Natural killer cell treated with Interleukin-12 subunit alpha and Interleukin-12 subunit beta and Interleukin-15 and Interleukin-18, amount 100 ng/mL, for 72 hours (primary cell): Measurements from ENCODE around the gene SULT2B1. TPM values are rescaled to one million over a fixed set of nuclear protein-coding genes. Genes with fewer than 3 reads are reported as not detected.
"Not testable (repeated sequence)": the region's sequence is repeated elsewhere in the genome, so short reads cannot be mapped to it uniquely, and the experiment has no call there.

Source experiments
- ATAC-seq, 2 donors: fragments of 150-1000 bp; cut with Tn5 transposase in 1 of 2; sonication (Bioruptor Pico), chemical (Tn5 transposase) in 1 of 2; 2 replicates each; pipeline ENCODE4 v1.10.0; 2021
- DNase-seq: peaks from one replicate; pipeline ENCODE4 v3.0.0; 2022; ENCODE audit warnings: low spot score
- H3K27ac Mint-ChIP-seq, 2 donors: 1 replicate in 1 of 2; 2 replicates in 1 of 2; pipeline ENCODE4 v1.8.0; 2022; ENCODE audit warnings: mixed read lengths in 2 of 2, mild to moderate bottlenecking in 1 of 2, moderate library complexity in 1 of 2
- H3K27me3 Mint-ChIP-seq, 2 donors: 1 replicate in 1 of 2; 2 replicates in 1 of 2; pipeline ENCODE4 v1.8.0; 2022; ENCODE audit warnings: mixed read lengths in 2 of 2
- H3K36me3 Mint-ChIP-seq: one replicate; pipeline ENCODE4 v1.8.0; 2022; ENCODE audit warnings: mixed read lengths
- H3K4me1 Mint-ChIP-seq, 2 donors: 1 replicate in 1 of 2; 2 replicates in 1 of 2; pipeline ENCODE4 v1.8.0; 2022; ENCODE audit warnings: low read depth in 2 of 2, mixed read lengths in 2 of 2, mild to moderate bottlenecking in 1 of 2
- H3K4me3 Mint-ChIP-seq: one replicate; pipeline ENCODE4 v1.8.0; 2022; ENCODE audit warnings: mixed read lengths
- H3K9me3 Mint-ChIP-seq: 2 replicates; pipeline ENCODE4 v1.8.0; 2022; ENCODE audit warnings: mixed read lengths
- total RNA-seq, 2 donors: library from RNA; stranded (reverse); gene quantifications; one replicate each; pipeline ENCODE4 v1.2.3, GENCODE V29; 2022

Gene SULT2B1
- total RNA-seq, 2 donors from 2014 or later, result not detected

- ATAC-seq, result no peak
- no peak overlapping the region for H3K4me3 Mint-ChIP-seq
- no peak overlapping the region for H3K27ac Mint-ChIP-seq
- no peak for DNase-seq
- H3K36me3 Mint-ChIP-seq, result no peaks in the 10 kb centered on the region
- no peaks in the 10 kb centered on the region for H3K27me3 Mint-ChIP-seq
- H3K9me3 Mint-ChIP-seq, result no peaks in the 10 kb centered on the region
- H3K4me1 Mint-ChIP-seq, result peaks cover 17 to 32% of the 10 kb centered on the region in 2 donors
These were observed 77.8 kb downstream of the SULT2B1 start for GRCh38 chr19:48629599-48630295.

DNA sequence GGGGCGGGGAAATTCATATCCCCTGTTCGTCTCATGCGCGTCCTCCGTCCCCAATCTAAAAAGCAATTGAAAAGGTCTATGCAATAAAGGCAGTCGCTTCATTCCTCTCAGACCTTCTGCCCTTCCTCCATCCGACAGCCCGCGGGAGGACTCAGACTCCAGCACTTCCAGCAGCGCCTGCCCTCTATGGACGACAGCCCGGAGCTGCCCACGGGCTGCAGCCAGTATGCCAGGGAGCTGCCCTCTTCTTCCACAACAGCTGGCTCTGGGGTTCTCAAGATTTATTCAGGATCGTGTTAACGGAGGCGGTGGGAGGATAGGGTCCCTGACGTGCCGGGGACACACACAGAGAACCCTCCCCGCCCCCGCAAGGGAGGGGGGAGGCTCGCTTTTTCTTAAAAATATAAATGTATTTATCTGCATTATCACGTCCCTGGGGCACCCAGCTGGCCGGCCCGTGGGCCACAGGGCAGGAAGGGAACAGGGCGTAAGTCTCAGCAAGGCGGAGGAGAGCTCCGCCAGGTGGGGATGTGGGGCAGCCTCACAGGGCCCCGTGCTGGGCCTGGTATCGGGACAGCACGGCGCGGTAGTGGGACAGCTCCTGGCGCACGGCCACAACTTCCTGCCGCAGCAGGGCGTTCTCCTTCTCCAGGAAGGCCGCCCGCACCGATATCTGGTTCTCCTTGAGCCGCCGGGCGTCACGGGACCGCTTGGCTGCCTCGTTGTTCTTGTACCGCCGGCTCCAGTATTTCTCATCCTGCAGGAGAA is 78.5 kb downstream of the SULT2B1 start:
- Mint-ChIP-seq H3K4me3 (no peak overlapping the region), H3K27ac (no peak overlapping the region), H3K4me1 (peaks cover 15 to 30% of the 10 kb centered on the region in 2 donors), H3K27me3 (no peaks in the 10 kb centered on the region), H3K9me3 (no peaks in the 10 kb centered on the region), H3K36me3 (no peaks in the 10 kb centered on the region)
- ATAC-seq (no peak), DNase-seq (no peak)

DNA sequence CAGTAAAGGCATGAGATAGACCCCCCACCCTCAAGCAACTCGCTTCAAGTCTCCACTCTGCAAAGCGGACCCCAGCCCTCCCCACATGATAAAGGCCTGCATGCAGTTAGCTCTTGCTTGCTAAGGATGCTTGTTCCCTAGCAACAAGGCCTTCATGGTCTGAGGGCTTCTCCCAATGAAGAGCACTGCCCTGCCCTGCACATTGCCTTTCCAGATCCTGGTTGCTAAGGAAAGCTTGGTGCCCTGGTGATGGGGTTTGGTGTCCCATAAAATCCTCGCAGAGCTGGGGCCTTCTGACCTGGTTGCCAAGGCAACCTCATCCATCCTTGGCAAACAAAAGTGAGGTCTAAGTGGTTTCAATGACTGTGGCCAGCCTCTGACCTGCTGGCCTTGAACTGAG is 79.3 kb downstream of the SULT2B1 start:
- no peaks in the 10 kb centered on the region for H3K27me3 Mint-ChIP-seq
- no peak overlapping the region for H3K4me3 Mint-ChIP-seq
- DNase-seq, result no peak
- H3K4me1 Mint-ChIP-seq, result peaks cover 19 to 33% of the 10 kb centered on the region in 2 donors
- H3K36me3 Mint-ChIP-seq, result no peaks in the 10 kb centered on the region
- no peaks in the 10 kb centered on the region for H3K9me3 Mint-ChIP-seq
- ATAC-seq, result no peak
- H3K27ac Mint-ChIP-seq, result no peak overlapping the region

GRCh38 chr19:48632286-48632685 is 80.3 kb downstream of the SULT2B1 start:
- not testable (repeated sequence) for H3K27me3 Mint-ChIP-seq, H3K9me3 Mint-ChIP-seq, H3K4me3 Mint-ChIP-seq, H3K36me3 Mint-ChIP-seq, ATAC-seq, DNase-seq
- Mint-ChIP-seq H3K4me1 (peaks cover 20 to 26% of the 10 kb centered on the region in 2 donors), H3K27ac (peak overlapping the region in 1 of 2 donors; percentile 47)

- ATAC-seq (no peak), DNase-seq (no peak)
- H3K27ac Mint-ChIP-seq, result peak overlapping the region in 1 of 2 donors; percentile 47
- no peaks in the 10 kb centered on the region for H3K27me3 Mint-ChIP-seq
- no peaks in the 10 kb centered on the region for H3K9me3 Mint-ChIP-seq
- no peaks in the 10 kb centered on the region for H3K36me3 Mint-ChIP-seq
- H3K4me3 Mint-ChIP-seq, result no peak overlapping the region
- peaks cover 23 to 30% of the 10 kb centered on the region in 2 donors for H3K4me1 Mint-ChIP-seq
These were observed 80.7 kb downstream of the SULT2B1 start for GRCh38 chr19:48632692-48633147.

DNA sequence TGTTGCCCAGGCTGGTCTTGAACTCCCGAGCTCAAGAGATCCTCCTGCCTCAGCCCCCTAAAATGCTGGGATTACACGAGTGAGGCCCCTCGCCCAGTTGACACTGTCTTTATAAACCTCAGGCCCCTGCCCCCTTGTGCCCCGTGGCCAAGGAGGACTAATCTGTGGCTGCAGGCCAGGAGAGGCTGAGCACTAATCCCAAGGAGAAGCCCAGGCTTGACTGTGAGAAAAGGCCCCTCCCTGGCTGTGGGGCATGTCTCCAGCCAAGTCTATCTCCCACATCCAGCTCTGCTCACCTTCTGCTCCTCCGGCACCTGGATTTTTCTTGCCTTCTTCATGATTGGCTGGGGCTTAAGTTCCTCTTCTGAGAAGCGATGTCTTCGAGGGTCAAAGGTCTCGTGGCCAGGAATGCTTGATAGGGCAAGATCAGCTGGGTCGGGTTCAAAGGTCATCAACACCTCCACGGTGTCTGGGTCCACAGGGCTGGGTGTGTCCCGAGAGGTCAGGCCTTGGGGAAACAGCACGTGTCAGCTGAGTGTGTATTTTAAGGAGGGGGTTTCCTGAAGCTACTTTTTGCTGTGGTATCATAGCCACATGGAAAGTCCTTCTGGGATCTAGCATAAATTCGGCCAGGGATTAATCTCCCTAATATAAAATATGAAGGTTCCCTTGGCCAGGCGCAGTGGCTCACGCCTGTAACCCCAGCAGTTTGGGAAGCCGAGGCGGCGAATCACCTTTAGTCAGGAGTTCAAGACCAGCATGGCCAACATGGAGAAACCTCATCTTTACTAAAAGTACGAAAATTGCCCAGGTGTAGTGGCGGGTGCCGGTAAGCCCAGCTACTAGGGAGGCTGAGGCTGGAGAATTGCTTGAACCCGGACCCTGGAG is 81.4 kb downstream of the SULT2B1 start:
- Mint-ChIP-seq H3K27me3 (no peaks in the 10 kb centered on the region), H3K4me3 (no peak overlapping the region), H3K27ac (peak overlapping the region; percentile 62 to 64), H3K9me3 (peaks cover 1% of the 10 kb centered on the region), H3K4me1 (peaks cover 29 to 36% of the 10 kb centered on the region in 2 donors), H3K36me3 (no peaks in the 10 kb centered on the region)
- DNase-seq (no peak), ATAC-seq (no peak)

GRCh38 chr19:48634036-48634342 is 82.0 kb downstream of the SULT2B1 start:
- no peaks in the 10 kb centered on the region for H3K36me3 Mint-ChIP-seq
- H3K27me3 Mint-ChIP-seq, result no peaks in the 10 kb centered on the region
- peaks cover 5% of the 10 kb centered on the region for H3K9me3 Mint-ChIP-seq
- peak overlapping the region; percentile 75 for H3K4me3 Mint-ChIP-seq
- H3K4me1 Mint-ChIP-seq, result peaks cover 35 to 38% of the 10 kb centered on the region in 2 donors
- peak overlapping the region; percentile 62 to 64 for H3K27ac Mint-ChIP-seq
- ATAC-seq, result no peak
- no peak for DNase-seq

DNA sequence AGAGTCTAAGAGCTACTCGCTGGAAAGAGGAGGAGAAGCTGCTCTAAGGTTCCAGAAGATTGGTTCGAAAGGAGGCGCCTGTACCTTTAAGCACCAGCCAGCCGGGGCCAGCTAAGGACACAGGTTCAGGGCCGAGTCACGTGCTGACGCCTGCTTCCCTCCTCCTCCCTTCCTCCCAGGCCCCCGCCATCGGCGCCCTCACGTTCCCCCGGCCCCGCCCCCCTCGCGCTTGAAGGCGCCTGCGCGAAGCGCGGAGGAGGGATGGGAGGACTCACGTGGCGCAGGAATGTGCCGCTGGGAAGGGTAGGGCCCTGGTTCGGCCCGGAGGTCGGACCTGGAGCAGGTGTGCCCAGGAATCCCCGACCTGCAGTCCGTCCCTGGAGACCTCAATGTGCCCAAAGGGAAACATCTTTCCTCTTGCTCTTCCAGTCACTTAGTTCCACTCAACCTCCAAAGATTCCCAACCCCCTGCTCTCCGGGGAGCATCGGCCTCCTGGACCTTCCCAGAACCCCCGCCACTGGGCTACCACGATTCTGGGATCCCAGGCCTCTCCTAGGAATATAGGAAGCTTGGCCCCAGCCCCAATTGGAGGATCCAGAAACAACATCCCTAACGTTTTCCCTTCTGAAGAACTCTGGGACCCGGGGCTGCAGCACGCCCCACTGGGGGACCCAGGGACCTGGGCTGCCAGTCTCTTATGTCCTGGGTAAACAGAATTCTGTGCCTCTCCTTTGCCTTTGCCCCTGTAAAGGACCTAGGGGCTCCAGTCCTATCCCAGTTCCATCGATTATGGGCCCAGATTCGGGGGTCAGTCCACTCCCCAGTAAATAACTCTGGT is 82.7 kb downstream of the SULT2B1 start:
- Mint-ChIP-seq H3K36me3 (no peaks in the 10 kb centered on the region), H3K9me3 (peaks cover 5% of the 10 kb centered on the region), H3K4me1 (peaks cover 35 to 42% of the 10 kb centered on the region in 2 donors), H3K27ac (peak overlapping the region; percentile 62 to 64), H3K4me3 (peak overlapping the region; percentile 75), H3K27me3 (no peaks in the 10 kb centered on the region)
- peak; percentile 91 for DNase-seq
- ATAC-seq, result peak; percentile 24 to 40

DNA sequence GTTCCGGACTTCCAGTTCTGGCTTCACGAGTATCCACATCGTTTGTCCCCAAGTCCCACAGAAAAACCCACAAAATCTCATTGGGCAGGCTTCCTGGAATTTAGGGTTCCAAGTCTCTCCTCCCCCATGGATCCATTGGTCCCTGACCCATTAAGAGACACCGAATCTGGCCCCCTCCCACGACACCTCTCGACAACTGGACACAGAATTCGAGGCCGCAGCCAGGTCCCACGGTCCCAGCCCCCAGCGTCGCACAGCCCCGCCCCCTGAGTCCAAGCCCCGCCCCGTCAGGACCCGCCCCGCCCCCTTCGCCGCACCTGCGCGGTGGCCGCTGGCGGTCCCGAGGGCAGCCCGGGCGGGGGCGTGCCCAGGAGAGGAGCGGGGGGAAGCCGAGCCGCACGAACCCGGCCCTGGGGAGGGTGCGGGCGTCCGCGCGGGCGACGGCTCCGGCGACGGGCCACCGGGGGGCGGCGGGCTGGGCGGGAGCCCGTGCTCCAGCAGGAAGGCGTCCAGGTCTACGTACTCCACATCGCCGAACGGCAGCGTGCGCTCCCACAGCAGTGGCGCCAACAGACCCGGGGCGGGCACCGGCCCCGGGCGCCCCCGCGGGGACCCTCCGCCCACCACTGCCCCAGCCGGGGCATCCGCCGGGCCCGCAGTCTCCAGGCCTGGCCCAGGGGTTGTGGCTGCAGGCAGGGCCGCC is 83.4 kb downstream of the SULT2B1 start:
- H3K27ac Mint-ChIP-seq, result peak overlapping the region; percentile 71 to 83
- H3K27me3 Mint-ChIP-seq, result no peaks in the 10 kb centered on the region
- H3K4me3 Mint-ChIP-seq, result peak overlapping the region; percentile 81
- DNase-seq (peak; percentile 84), ATAC-seq (peak; percentile 40 to 62)
- H3K9me3 Mint-ChIP-seq, result peaks cover 5% of the 10 kb centered on the region
- peaks cover 35 to 42% of the 10 kb centered on the region in 2 donors for H3K4me1 Mint-ChIP-seq
- H3K36me3 Mint-ChIP-seq, result no peaks in the 10 kb centered on the region

- peak overlapping the region; percentile 81 for H3K4me3 Mint-ChIP-seq
- ATAC-seq (no peak), DNase-seq (no peak)
- H3K27ac Mint-ChIP-seq, result peak overlapping the region; percentile 71 to 83
- H3K27me3 Mint-ChIP-seq, result no peaks in the 10 kb centered on the region
- peaks cover 35 to 42% of the 10 kb centered on the region in 2 donors for H3K4me1 Mint-ChIP-seq
- peaks cover 5% of the 10 kb centered on the region for H3K9me3 Mint-ChIP-seq
- no peaks in the 10 kb centered on the region for H3K36me3 Mint-ChIP-seq
These were observed 84.2 kb downstream of the SULT2B1 start for GRCh38 chr19:48635966-48636858.

DNA sequence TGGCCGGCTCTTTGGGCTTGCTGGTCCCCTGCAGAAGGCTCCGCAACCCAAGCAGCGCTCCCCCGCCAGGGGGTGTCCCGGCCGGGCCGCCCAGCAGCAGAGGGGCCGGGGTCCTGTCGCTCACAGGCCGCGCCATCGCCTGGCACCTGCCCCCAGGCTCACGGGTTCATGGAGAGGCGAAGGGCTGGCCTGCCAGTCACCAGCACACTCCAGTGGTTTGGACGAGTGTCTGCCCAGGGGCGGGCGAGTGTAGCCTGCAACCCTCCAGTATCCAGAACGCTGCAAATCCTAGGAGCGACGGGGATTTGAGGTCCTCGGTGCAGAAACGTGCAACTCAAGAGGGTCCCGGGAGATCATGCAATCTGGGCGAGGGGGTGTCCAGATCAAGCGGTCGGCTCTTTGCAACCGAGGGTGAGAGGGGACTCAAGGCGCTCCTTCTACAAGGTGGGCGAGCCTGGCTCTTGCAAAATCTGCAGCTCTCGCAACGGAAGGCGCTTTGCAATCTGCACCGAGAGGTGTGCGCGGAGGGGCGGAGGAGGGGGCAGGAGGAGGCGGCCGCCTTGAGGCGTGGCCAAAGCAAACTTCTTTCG is 85.0 kb downstream of the SULT2B1 start, which contains the start of gene DBP:
Gene DBP (minus strand): TSS at position 521 of the 590 bp plus-strand sequence. CDS start 385 bp downstream, at position 136.
- Mint-ChIP-seq H3K4me3 (peak within 1 kb of the TSS; percentile 81), H3K9me3 (peaks cover 5% of the 10 kb centered on the region), H3K4me1 (peaks cover 35 to 42% of the 10 kb centered on the region in 2 donors), H3K36me3 (no peaks in the 10 kb centered on the region), H3K27me3 (no peaks in the 10 kb centered on the region), H3K27ac (peak within 1 kb of the TSS; percentile 94 to 99)
- DNase-seq (no peak), ATAC-seq (no peak)
